GM23248 (cell line): Measurements from ENCODE around the gene TBC1D1. TPM values are rescaled to one million over a fixed set of nuclear protein-coding genes. Genes with fewer than 3 reads are reported as not detected.
A peak's percentile ranks its signal among the peaks of the same experiment; 100 is the strongest.

Experiments used
- DNase-seq: peaks from one replicate; pipeline ENCODE4 v3.0.0-alpha.2; 2015
- H2AFZ ChIP-seq: fragments of 200-600 bp; sonication (generic); 2 replicates; pipeline ENCODE4 v1.6.1; 2016; ENCODE audit warnings: antibody characterized with exemption
- H3F3A ChIP-seq: fragments of 200-600 bp; sonication (generic); 2 replicates; pipeline ENCODE4 v1.6.1; 2016; ENCODE audit warnings: mild to moderate bottlenecking, antibody characterized with exemption, mixed run types; ENCODE audit not compliant: insufficient read depth
- H3K27ac ChIP-seq: fragments of 200-600 bp; sonication (generic); 2 replicates; pipeline ENCODE4 v1.5.1; 2016; ENCODE audit warnings: mild to moderate bottlenecking
- H3K27me3 ChIP-seq: fragments of 200-600 bp; sonication (generic); replicated peaks from 2 replicates; pipeline ENCODE4 v1.6.1; 2016; ENCODE audit warnings: mild to moderate bottlenecking; ENCODE audit not compliant: insufficient read depth
- H3K36me3 ChIP-seq: fragments of 200-600 bp; sonication (generic); 2 replicates; pipeline ENCODE4 v1.6.1; 2016; ENCODE audit warnings: low read depth, mild to moderate bottlenecking
- H3K4me1 ChIP-seq: fragments of 200-600 bp; sonication (generic); 2 replicates; pipeline ENCODE4 v1.6.1; 2016; ENCODE audit warnings: mild to moderate bottlenecking; ENCODE audit not compliant: insufficient read depth
- H3K4me2 ChIP-seq: fragments of 200-600 bp; sonication (generic); one replicate; pipeline ENCODE4 v1.6.1; 2016; ENCODE audit warnings: mild to moderate bottlenecking; ENCODE audit not compliant: unreplicated experiment
- H3K4me3 ChIP-seq: fragments of 200-600 bp; sonication (generic); 2 replicates; pipeline ENCODE4 v1.5.1; 2016; ENCODE audit warnings: mild to moderate bottlenecking
- H3K79me2 ChIP-seq: fragments of 200-600 bp; sonication (generic); 2 replicates; pipeline ENCODE4 v1.6.1; 2016; ENCODE audit warnings: mild to moderate bottlenecking; ENCODE audit not compliant: insufficient read depth
- H3K9ac ChIP-seq: fragments of 200-600 bp; sonication (generic); 2 replicates; pipeline ENCODE4 v1.6.1; 2016; ENCODE audit warnings: mild to moderate bottlenecking
- H3K9me2 ChIP-seq: fragments of 200-600 bp; sonication (generic); 2 replicates; pipeline ENCODE4 v1.6.1; 2016; ENCODE audit warnings: mixed run types, mild to moderate bottlenecking, moderate library complexity; ENCODE audit not compliant: insufficient read depth
- H3K9me3 ChIP-seq: fragments of 200-600 bp; sonication (generic); one replicate; pipeline ENCODE4 v1.6.1; 2017; ENCODE audit warnings: low read depth
- H4K20me1 ChIP-seq: fragments of 200-600 bp; sonication (generic); 2 replicates; pipeline ENCODE4 v1.6.0; 2016; ENCODE audit not compliant: insufficient read depth
- EZH2 ChIP-seq: fragments of 200-600 bp; sonication (generic); IDR thresholded peaks from 2 replicates; pipeline ENCODE4 v1.6.1; 2018; ENCODE audit warnings: antibody characterized with exemption, mild to moderate bottlenecking; ENCODE audit not compliant: insufficient read depth, poor library complexity, severe bottlenecking
- EZH2phosphoT487 ChIP-seq: fragments of 200-600 bp; sonication (generic); IDR thresholded peaks from 2 replicates; pipeline ENCODE4 v1.6.1; 2018; ENCODE audit warnings: antibody characterized with exemption, moderate library complexity, mild to moderate bottlenecking, low read depth; ENCODE audit not compliant: insufficient read depth
- WGBS, 2 experiments: methylation state at CpG; one replicate each; pipeline ENCODE4 v1.1.6; 2015 to 2017; ENCODE audit warnings: low lambda C conversion rate in 2 of 2, low coverage in 1 of 2; ENCODE audit errors: missing lambda C conversion rate in 2 of 2; 5-methylcytosine and 5-hydroxymethylcytosine counted together
- in situ Hi-C: fragments of 300-500 bp; cut with MboI; formaldehyde crosslinking; loops from 2 replicates; pipeline ENCODE4 v1.15.0; 2020
- polyA plus RNA-seq: library from polyadenylated mRNA; unstranded; fragments of >200 nt; fragmentation: Nextera tagmentation; extraction: Ambion mirVana; gene quantifications from 2 replicates; pipeline ENCODE4 v1.2.1, GENCODE V29; 2016
- total RNA-seq: library from RNA; depleted of rRNA; stranded (reverse); fragments of >200 nt; shearing (Covaris generic); gene quantifications from 2 replicates; pipeline ENCODE4 v1.2.3, GENCODE V29; 2014

The TBC1D1 gene
- total and polyA plus RNA-seq, 2 experiments from 2014 or later: 12.4 to 34.6 TPM

DNA sequence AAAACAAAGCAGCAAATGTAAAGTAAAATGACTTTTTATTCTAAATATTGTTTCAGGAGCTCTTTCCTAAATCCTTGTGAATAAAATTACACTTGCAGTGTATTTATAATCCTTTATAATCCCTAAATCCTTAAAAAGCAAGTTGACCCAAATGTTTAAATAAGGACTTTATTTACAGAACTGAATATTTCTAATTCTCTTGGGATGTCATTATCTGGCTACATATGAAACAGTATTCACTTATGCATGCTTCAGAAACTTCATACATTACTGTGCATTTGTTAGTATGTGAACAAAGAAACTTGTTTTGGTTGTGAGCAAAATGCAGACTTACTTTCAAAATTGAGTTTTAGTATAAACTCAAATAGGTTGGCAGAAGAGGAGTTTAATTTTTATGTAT lies 118.5 kb downstream of the TBC1D1 start:
- Histone ChIP-seq H3K27ac (no peak overlapping the region), H3K4me3 (no peak overlapping the region), H3K79me2 (no peaks in the 10 kb centered on the region), H3K9me3 (no peaks in the 10 kb centered on the region), H3F3A (no peaks in the 10 kb centered on the region), H3K4me2 (no peak overlapping the region), H3K9me2 (no peaks in the 10 kb centered on the region), H2AFZ (no peak overlapping the region), H3K4me1 (0 out of 2 replicates have a peak, but pooled peaks cover 6% of the 10 kb centered on the region), H3K36me3 (no peaks in the 10 kb centered on the region), H3K27me3 (no peaks in the 10 kb centered on the region), H4K20me1 (no peaks in the 10 kb centered on the region; the same call in 1 of the 2 replicates), H3K9ac (no peak overlapping the region)
- TF ChIP-seq EZH2phosphoT487 (no peak), EZH2 (no peak)
- no peak for DNase-seq
- in situ Hi-C loops: no loop called here

DNA sequence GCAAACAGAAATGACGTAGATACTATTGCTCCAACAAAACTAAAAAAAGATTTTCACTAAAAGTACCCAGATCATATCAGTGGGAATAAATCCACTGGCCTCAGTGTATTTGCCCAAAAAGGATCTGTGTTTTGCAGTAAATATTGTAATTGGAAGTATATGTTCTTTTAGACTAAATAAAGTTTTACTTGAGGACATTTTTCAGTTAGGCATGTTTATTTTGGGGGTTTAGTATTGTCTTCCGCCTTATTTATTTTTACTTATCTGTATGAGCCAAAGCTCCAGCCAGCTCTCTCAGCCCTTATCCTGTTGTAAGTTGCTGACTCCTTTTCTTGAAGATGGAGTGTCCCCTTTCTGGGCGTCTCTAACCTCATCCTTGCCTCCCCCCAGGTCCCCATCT lies 119.1 kb downstream of the TBC1D1 start:
- no peaks in the 10 kb centered on the region for H3K36me3 ChIP-seq
- no peak overlapping the region for H3K9ac ChIP-seq
- H3K27me3 ChIP-seq: no peaks in the 10 kb centered on the region
- in situ Hi-C loops: no loop called here
- TF ChIP-seq EZH2 (no peak), EZH2phosphoT487 (no peak)
- H3K9me2 ChIP-seq: no peaks in the 10 kb centered on the region
- no peaks in the 10 kb centered on the region; the same call in 1 of the 2 replicates for H4K20me1 ChIP-seq
- H3K9me3 ChIP-seq: no peaks in the 10 kb centered on the region
- no peak overlapping the region for H3K27ac ChIP-seq
- no peaks in the 10 kb centered on the region for H3K79me2 ChIP-seq
- H2AFZ ChIP-seq: no peak overlapping the region
- H3K4me2 ChIP-seq: no peak overlapping the region
- no peak overlapping the region for H3K4me3 ChIP-seq
- no peaks in the 10 kb centered on the region for H3F3A ChIP-seq
- WGBS, 2 experiments: 79 to 85% methylated on average over 3 of the region's 3 CpGs
- no peak for DNase-seq
- H3K4me1 ChIP-seq: 0 out of 2 replicates have a peak, but pooled peaks cover 6% of the 10 kb centered on the region

DNA sequence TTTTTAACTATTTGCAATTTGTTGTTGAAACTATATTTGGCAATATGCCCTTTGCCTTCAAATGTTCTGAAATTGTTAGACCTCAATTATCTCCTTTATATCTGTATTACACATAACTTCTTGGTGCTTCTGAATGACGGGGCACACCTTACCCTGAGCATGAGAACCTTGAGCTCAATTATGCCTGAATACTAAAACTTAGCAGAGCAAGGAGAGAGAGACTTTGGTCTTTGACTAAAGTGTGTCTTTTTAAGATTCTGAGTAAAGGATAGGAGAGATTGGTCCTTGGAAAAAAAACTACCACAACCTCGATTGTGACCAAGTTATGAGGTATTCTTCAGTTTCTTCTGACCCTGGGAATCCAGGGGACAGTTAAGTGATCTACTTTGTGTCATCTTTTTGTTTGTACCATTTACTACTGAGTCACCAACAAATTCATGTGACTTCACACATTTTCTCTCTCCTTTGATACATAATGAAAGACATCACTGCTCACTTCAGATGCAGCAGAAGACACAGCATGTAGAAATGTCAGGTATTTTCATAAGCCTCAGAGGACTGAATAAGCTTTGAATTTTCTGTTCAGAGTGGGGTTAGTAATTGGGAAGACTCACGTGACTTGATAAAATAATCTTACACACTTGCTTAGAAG lies 120.8 kb downstream of the TBC1D1 start:
- H3K9me3 ChIP-seq: no peaks in the 10 kb centered on the region
- H3K9ac ChIP-seq: no peak overlapping the region
- no peak overlapping the region for H3K27ac ChIP-seq
- no peaks in the 10 kb centered on the region for H3F3A ChIP-seq
- H3K4me3 ChIP-seq: no peak overlapping the region
- 0 out of 2 replicates have a peak, but pooled peaks cover 6% of the 10 kb centered on the region for H3K4me1 ChIP-seq
- in situ Hi-C loops: no loop called here
- H2AFZ ChIP-seq: no peak overlapping the region
- DNase-seq: no peak
- no peaks in the 10 kb centered on the region for H3K9me2 ChIP-seq
- no peaks in the 10 kb centered on the region; the same call in 1 of the 2 replicates for H4K20me1 ChIP-seq
- H3K4me2 ChIP-seq: no peak overlapping the region
- TF ChIP-seq EZH2: no peak
- no peak for TF ChIP-seq EZH2phosphoT487
- WGBS, 2 experiments: 82 to 88% methylated on average over 3 of the region's 3 CpGs
- no peaks in the 10 kb centered on the region for H3K36me3 ChIP-seq
- no peaks in the 10 kb centered on the region for H3K79me2 ChIP-seq
- H3K27me3 ChIP-seq: no peaks in the 10 kb centered on the region

DNA sequence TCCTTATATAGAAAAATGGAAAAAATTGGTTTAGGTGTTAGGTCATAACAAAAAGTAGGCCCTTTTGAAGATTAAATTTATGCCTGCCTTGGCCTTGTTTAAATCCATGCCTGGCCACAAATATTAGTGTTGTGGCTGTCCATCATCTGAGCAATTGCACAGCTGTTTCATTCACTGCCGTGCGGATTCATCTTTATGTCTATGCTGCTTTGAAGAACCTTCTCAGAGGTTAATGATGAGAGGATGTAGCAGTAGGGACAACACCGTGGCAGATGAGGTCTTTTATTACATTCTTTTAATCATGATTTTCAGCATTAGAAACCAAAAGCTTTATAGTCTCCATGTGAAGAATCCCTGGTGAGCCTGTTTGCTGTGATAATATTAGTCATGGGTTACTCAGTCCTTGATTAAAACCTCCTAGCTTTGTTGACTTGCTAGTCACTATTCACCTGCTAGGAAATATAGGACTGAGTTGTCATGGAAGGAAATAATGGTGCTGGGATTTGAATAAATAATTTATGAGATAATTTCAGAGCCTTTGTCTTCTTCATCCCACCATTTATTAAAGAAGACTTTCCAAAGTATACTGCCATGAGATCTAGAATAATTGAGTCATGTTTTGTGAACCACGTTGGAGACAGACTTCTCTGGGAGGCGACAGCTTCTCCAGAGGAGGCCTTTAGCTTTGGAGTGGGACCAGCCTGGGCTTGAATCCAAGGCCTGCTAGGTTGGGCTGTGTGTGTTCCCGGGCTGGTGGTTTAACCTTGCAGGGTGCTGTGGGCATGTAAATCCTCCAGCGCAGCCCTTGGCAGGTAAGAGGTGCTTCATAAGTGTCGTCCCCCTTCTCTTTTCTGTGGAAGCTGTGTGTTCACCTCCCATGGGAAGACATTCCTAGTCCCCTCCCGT lies 122.8 kb downstream of the TBC1D1 start:
- in situ Hi-C loops: no loop called here
- H2AFZ ChIP-seq: no peak overlapping the region
- TF ChIP-seq EZH2phosphoT487 (no peak), EZH2 (no peak)
- no peaks in the 10 kb centered on the region for H4K20me1 ChIP-seq
- H3K36me3 ChIP-seq: no peaks in the 10 kb centered on the region
- no peak overlapping the region for H3K4me3 ChIP-seq
- no peak overlapping the region for H3K27ac ChIP-seq
- H3K79me2 ChIP-seq: no peaks in the 10 kb centered on the region
- H3K4me2 ChIP-seq: no peak overlapping the region
- no peak overlapping the region for H3K9ac ChIP-seq
- 52 to 55% methylated on average over 9 of the region's 9 CpGs for WGBS, 2 experiments
- peak; percentile 37 for DNase-seq
- no peaks in the 10 kb centered on the region for H3F3A ChIP-seq
- no peaks in the 10 kb centered on the region for H3K27me3 ChIP-seq
- 0 out of 2 replicates have a peak, but pooled peaks cover 6% of the 10 kb centered on the region for H3K4me1 ChIP-seq
- no peaks in the 10 kb centered on the region for H3K9me2 ChIP-seq
- no peaks in the 10 kb centered on the region for H3K9me3 ChIP-seq
